PC-3 (cell line): ENCODE measurements around the gene SOST. TPM values are rescaled to one million over a fixed set of nuclear protein-coding genes. Genes with fewer than 3 reads are reported as not detected.

Experiments used
- ATAC-seq: fragments of 200-7000 bp; cut with Tn5 transposase; 2 replicates; pipeline ENCODE4 v1.9.1; 2020; ENCODE audit warnings: mild to moderate bottlenecking, moderate library complexity
- BruUV-seq: library from RNA; stranded (reverse); fragments of 400-500 nt; replicated peaks from 2 replicates; lab custom pipeline; 2021; lab: Mats Ljungman, UMichigan
- CTCF ChIA-PET: fragments of 300-600 bp; sonication (Branson Sonifier 250); formaldehyde crosslinking; loops from one replicate; lab custom pipeline; 2022; ENCODE audit warnings: antibody characterized with exemption; lab: Charles Lee
- POLR2A ChIA-PET: fragments of 300-600 bp; sonication (Branson Sonifier 250); formaldehyde crosslinking; loops from one replicate; lab custom pipeline; 2022; ENCODE audit warnings: antibody characterized with exemption; ENCODE audit not compliant: unreplicated experiment; lab: Charles Lee
- DNase-seq: peaks from one replicate; pipeline ENCODE4 v3.0.0-alpha.2; 2015
- H2AFZ ChIP-seq: fragments of 300-600 bp; sonication (generic); 2 replicates; pipeline ENCODE4 v1.6.0; 2016; ENCODE audit warnings: antibody characterized with exemption, low read length
- H3F3A ChIP-seq: fragments of 300-600 bp; sonication (generic); one replicate; pipeline ENCODE4 v1.6.0; 2017; ENCODE audit warnings: antibody characterized with exemption, low read length, control low read depth, mild to moderate bottlenecking; ENCODE audit not compliant: unreplicated experiment
- H3K27ac ChIP-seq: fragments of 300-600 bp; sonication (generic); 2 replicates; pipeline ENCODE4 v1.5.1; 2016; ENCODE audit warnings: mild to moderate bottlenecking, low read length
- H3K27me3 ChIP-seq: fragments of 300-600 bp; sonication (generic); 2 replicates; pipeline ENCODE4 v1.6.1; 2016; ENCODE audit warnings: low read length, mixed read lengths
- H3K36me3 ChIP-seq: fragments of 300-600 bp; sonication (generic); 2 replicates; pipeline ENCODE4 v1.6.1; 2016; ENCODE audit warnings: low read depth, mixed run types, low read length, mixed read lengths
- H3K4me1 ChIP-seq: fragments of 300-600 bp; sonication (generic); 2 replicates; pipeline ENCODE4 v1.5.1; 2016; ENCODE audit warnings: low read length; ENCODE audit not compliant: insufficient read depth
- H3K4me2 ChIP-seq: fragments of 300-600 bp; sonication (generic); 2 replicates; pipeline ENCODE4 v1.6.0; 2016; ENCODE audit warnings: low read length
- H3K4me3 ChIP-seq: fragments of 300-600 bp; sonication (generic); 2 replicates; pipeline ENCODE4 v1.5.1; 2016; ENCODE audit warnings: mild to moderate bottlenecking, low read length, mixed read lengths
- H3K79me2 ChIP-seq: fragments of 300-600 bp; sonication (generic); 2 replicates; pipeline ENCODE4 v1.6.1; 2017; ENCODE audit warnings: low read length, mixed read lengths
- H3K9ac ChIP-seq: fragments of 300-600 bp; sonication (generic); 2 replicates; pipeline ENCODE4 v1.6.0; 2016; ENCODE audit warnings: mild to moderate bottlenecking, low read length
- H3K9me2 ChIP-seq: fragments of 300-600 bp; sonication (generic); replicated peaks from 2 replicates; pipeline ENCODE4 v1.6.1; 2016; ENCODE audit warnings: mixed run types, low read length, mixed read lengths
- H3K9me3 ChIP-seq: fragments of 300-600 bp; sonication (generic); 2 replicates; pipeline ENCODE4 v1.6.1; 2016; ENCODE audit warnings: low read length, mixed read lengths
- H4K20me1 ChIP-seq: fragments of 300-600 bp; sonication (generic); 2 replicates; pipeline ENCODE4 v1.6.1; 2016; ENCODE audit warnings: low read length, mixed read lengths
- CTCF ChIP-seq: fragments of 300-600 bp; sonication (generic); conservative IDR thresholded peaks from 2 replicates; pipeline ENCODE4 v1.5.1; 2017; ENCODE audit warnings: antibody characterized with exemption, low read depth, mild to moderate bottlenecking, low read length
- EZH2 ChIP-seq: fragments of 300-600 bp; sonication (generic); IDR thresholded peaks from one replicate; pipeline ENCODE4 v1.6.1; 2017; ENCODE audit warnings: antibody characterized with exemption, mild to moderate bottlenecking, low read length; ENCODE audit not compliant: unreplicated experiment
- EZH2phosphoT487 ChIP-seq: fragments of 300-600 bp; sonication (generic); IDR thresholded peaks from 2 replicates; pipeline ENCODE4 v1.6.1; 2018; ENCODE audit warnings: mild to moderate bottlenecking, antibody characterized with exemption, low read length, borderline replicate concordance
- intact Hi-C: fragments of 100-400 bp; cut with micrococcal nuclease; formaldehyde crosslinking; loops from 2 replicates; pipeline ENCODE4 v1.9.0; 2023
- total RNA-seq: library from RNA; depleted of rRNA; stranded (reverse); fragments of >200 nt; gene quantifications from 2 replicates; pipeline ENCODE4 v1.2.3, GENCODE V29; 2014

SOST gene
- total RNA-seq, 1 experiment from 2014 or later: not detected

- H3K4me3 ChIP-seq: peak overlapping the region; percentile 94
- intact Hi-C loops: loop anchor here (2.0 kb wide), 1 partner anchor 67 kb away; the partner anchor contains the start of gene CD300LG
- H3K27me3 ChIP-seq: no peaks in the 10 kb centered on the region
- ATAC-seq (peak; percentile 35), DNase-seq (no peak)
- H3K27ac ChIP-seq: no peak overlapping the region
- H2AFZ ChIP-seq: peak overlapping the region; percentile 93
- peaks cover 28% of the 10 kb centered on the region for H3K4me1 ChIP-seq
- POLR2A ChIA-PET: interaction anchor here (0.5 to 0.6 kb wide), 4 partner anchors 21 to 199 kb away, joined by 3 to 14 read pairs (median 4); no protein-coding TSS in a partner anchor
- TF ChIP-seq EZH2 (no peak), CTCF (peak; percentile 47), EZH2phosphoT487 (no peak)
- peaks cover 20% of the 10 kb centered on the region for H3K36me3 ChIP-seq
- H3K79me2 ChIP-seq: peaks cover 35% of the 10 kb centered on the region
- H3F3A ChIP-seq: no peaks in the 10 kb centered on the region
- CTCF ChIA-PET: interaction anchor here (0.6 to 1.0 kb wide), 2 partner anchors 64 to 67 kb away, joined by 4 to 7 read pairs; no protein-coding TSS in a partner anchor
- H4K20me1 ChIP-seq: peaks cover 19% of the 10 kb centered on the region
- peak overlapping the region; percentile 96 for H3K9ac ChIP-seq
- TSS peak; percentile 70 for BruUV-seq
- H3K9me3 ChIP-seq: no peaks in the 10 kb centered on the region
- no peaks in the 10 kb centered on the region for H3K9me2 ChIP-seq
- peak overlapping the region; percentile 98 for H3K4me2 ChIP-seq
Observed at GRCh38 chr17:43779145-43780125, 20.8 kb upstream of the SOST start.

DNA sequence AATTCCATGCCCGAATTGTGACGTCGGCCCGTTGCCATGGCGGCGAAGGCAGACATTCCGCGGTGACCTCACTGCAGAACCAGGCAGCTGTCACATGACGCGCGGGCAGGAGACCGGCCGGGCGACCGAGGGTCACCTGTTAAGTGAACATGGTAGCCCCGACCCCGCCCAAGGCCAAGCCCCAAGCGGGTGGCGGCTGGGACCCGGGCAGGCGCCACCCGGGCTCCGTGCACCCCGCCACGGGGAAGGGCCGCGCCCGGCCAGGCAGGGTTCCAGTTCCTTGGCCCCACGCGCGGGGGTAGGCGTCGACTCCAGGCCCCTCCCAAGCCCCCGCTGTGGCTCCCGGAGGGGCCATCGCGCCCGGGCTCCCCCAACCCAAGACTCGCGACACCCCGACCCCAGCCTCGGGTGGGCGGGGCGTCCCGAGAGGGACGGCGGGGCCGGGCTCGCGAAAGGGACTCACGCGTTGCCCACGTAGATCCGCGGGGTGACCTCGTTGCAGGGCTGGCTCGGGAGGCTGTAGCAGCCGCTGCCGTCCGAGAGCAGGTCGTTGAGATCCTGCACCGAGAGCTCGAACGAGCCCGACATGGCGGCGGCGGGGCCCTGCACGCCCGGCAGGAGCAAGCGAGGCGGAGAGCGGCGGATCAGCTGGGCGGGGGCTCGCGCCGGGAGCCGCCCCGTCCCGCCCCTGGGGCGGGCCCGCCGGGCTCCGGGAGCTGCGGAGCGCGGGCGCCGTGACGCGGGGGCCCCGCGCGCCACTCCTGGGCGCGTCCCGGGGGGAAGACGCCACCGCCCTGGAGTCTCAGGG is 19.9 kb upstream of the SOST start, which contains the start of gene DUSP3:
DUSP3 (minus strand) TSS at position 641 of the 808 bp plus-strand sequence; CDS start at position 588, 53 bp downstream.
- no peaks in the 10 kb centered on the region for H3K9me2 ChIP-seq
- peaks cover 26% of the 10 kb centered on the region for H3K36me3 ChIP-seq
- POLR2A ChIA-PET: interaction anchor here (0.5 to 1.2 kb wide), 6 partner anchors 21 to 198 kb away, joined by 3 to 20 read pairs (median 4); no protein-coding TSS in a partner anchor
- no TSS peak for BruUV-seq
- CTCF ChIA-PET: interaction anchor here (0.6 to 1.0 kb wide), 3 partner anchors 65 to 217 kb away, joined by 3 to 7 read pairs (median 4); no protein-coding TSS in a partner anchor
- peak within 1 kb of the TSS; percentile 98 for H3K4me2 ChIP-seq
- peak within 1 kb of the TSS; percentile 94 for H3K4me3 ChIP-seq
- DNase-seq (peak; percentile 89), ATAC-seq (peak; percentile 95)
- peak within 1 kb of the TSS; percentile 94 for H2AFZ ChIP-seq
- intact Hi-C loops: loop anchor here (2.0 kb wide), 1 partner anchor 68 kb away; the partner anchor contains the start of gene CD300LG
- H3F3A ChIP-seq: no peaks in the 10 kb centered on the region
- H3K27ac ChIP-seq: peak within 1 kb of the TSS; percentile 74
- peaks cover 35% of the 10 kb centered on the region for H3K79me2 ChIP-seq
- no peaks in the 10 kb centered on the region for H3K9me3 ChIP-seq
- no peak for TF ChIP-seq CTCF
- no peak for TF ChIP-seq EZH2
- no peak for TF ChIP-seq EZH2phosphoT487
- peak within 1 kb of the TSS; percentile 96 for H3K9ac ChIP-seq
- peaks cover 19% of the 10 kb centered on the region for H3K4me1 ChIP-seq
- H4K20me1 ChIP-seq: peaks cover 21% of the 10 kb centered on the region
- no peaks in the 10 kb centered on the region for H3K27me3 ChIP-seq
